Thoracic aorta (tissue), 2 donors: ENCODE results near the gene CES4A. TPM values are rescaled to one million over a fixed set of nuclear protein-coding genes. Genes with fewer than 3 reads are reported as not detected.
"Not testable (repeated sequence)": the region's sequence is repeated elsewhere in the genome, so short reads cannot be mapped to it uniquely, and the experiment has no call there.

ENCODE experiments used
- ATAC-seq: fragments of 150-250 bp; one replicate; pipeline ENCODE4 v1.8.0; 2017; ENCODE audit warnings: low read depth; ENCODE audit not compliant: insufficient number of reproducible peaks, low FRiP score
- DNase-seq: peaks from one replicate; pipeline ENCODE4 v3.0.0-alpha.2; 2020; ENCODE audit warnings: low spot score
- H3K27ac ChIP-seq, 2 donors: fragments of 200-600 bp; sonication (generic); 1 replicate in 1 of 2; 2 replicates in 1 of 2; pipeline ENCODE4 v1.5.1; 2016; ENCODE audit warnings: mild to moderate bottlenecking in 2 of 2, moderate library complexity in 2 of 2
- H3K27me3 ChIP-seq: fragments of 200-600 bp; sonication (generic); replicated peaks from 2 replicates; pipeline ENCODE4 v1.6.0; 2016; ENCODE audit warnings: mild to moderate bottlenecking; ENCODE audit not compliant: insufficient read depth
- H3K36me3 ChIP-seq: fragments of 200-600 bp; sonication (generic); one replicate; pipeline ENCODE4 v1.5.1; 2016
- H3K4me1 ChIP-seq, 2 donors: fragments of 200-600 bp; sonication (generic); 1 replicate in 1 of 2; 2 replicates in 1 of 2; pipeline versions ENCODE4 v1.5.1 to v1.6.0; 2016; ENCODE audit warnings: low read depth in 2 of 2, mild to moderate bottlenecking in 1 of 2; ENCODE audit not compliant: control insufficient read depth in 1 of 2
- H3K4me3 ChIP-seq: fragments of 200-600 bp; sonication (generic); 2 replicates; pipeline ENCODE4 v1.5.1; 2016; ENCODE audit warnings: mild to moderate bottlenecking
- H3K9me3 ChIP-seq: fragments of 200-600 bp; sonication (generic); 2 replicates; pipeline ENCODE4 v1.5.1; 2016
- CTCF ChIP-seq: fragments of 200-600 bp; sonication (generic); IDR thresholded peaks from one replicate; pipeline ENCODE4 v1.5.1; 2019; ENCODE audit warnings: antibody characterized with exemption
- total RNA-seq, 2 donors: library from RNA; depleted of rRNA; stranded (reverse); fragments of >200 nt; gene quantifications; one replicate each; pipeline versions ENCODE4 v1.1.0 to v1.2.3, GENCODE V29; 2016

CES4A gene
- total RNA-seq, 2 donors from 2014 or later, result 7.4 to 9.5 TPM

- Histone ChIP-seq H3K4me1 (no peaks in the 10 kb centered on the region), H3K36me3 (no peaks in the 10 kb centered on the region), H3K9me3 (no peaks in the 10 kb centered on the region), H3K27ac (no peak overlapping the region), H3K27me3 (no peaks in the 10 kb centered on the region), H3K4me3 (no peak overlapping the region)
- ATAC-seq (no peak), DNase-seq (no peak)
- no peak for TF ChIP-seq CTCF
Observed at GRCh38 chr16:66964049-66964448, 24.3 kb upstream of the CES4A start.

- Histone ChIP-seq H3K36me3 (no peaks in the 10 kb centered on the region), H3K4me1 (no peaks in the 10 kb centered on the region), H3K27ac (no peak overlapping the region), H3K27me3 (no peaks in the 10 kb centered on the region), H3K9me3 (no peaks in the 10 kb centered on the region), H3K4me3 (no peak overlapping the region)
- TF ChIP-seq CTCF, result no peak
- no peak for DNase-seq
- ATAC-seq, result no peak
Observed at GRCh38 chr16:66968847-66969246, 19.5 kb upstream of the CES4A start.

- ATAC-seq (no peak), DNase-seq (no peak)
Observed at GRCh38 chr16:66970775-66971720, 17.3 kb upstream of the CES4A start.

GRCh38 chr16:66972983-66973382 lies 15.4 kb upstream of the CES4A start:
- Histone ChIP-seq H3K27me3 (no peaks in the 10 kb centered on the region), H3K27ac (no peak overlapping the region), H3K4me1 (peaks cover 0 to under 1% of the 10 kb centered on the region in 2 donors), H3K36me3 (no peaks in the 10 kb centered on the region), H3K4me3 (no peak overlapping the region), H3K9me3 (no peaks in the 10 kb centered on the region)
- TF ChIP-seq CTCF, result no peak
- no peak for ATAC-seq
- no peak for DNase-seq

More at GRCh38 chr16:66970775-66971720, 17.3 kb upstream of the CES4A start:
- no peak overlapping the region for H3K4me3 ChIP-seq
- no peak for TF ChIP-seq CTCF
- H3K36me3 ChIP-seq, result no peaks in the 10 kb centered on the region
- H3K4me1 ChIP-seq, result no peaks in the 10 kb centered on the region
- no peak overlapping the region for H3K27ac ChIP-seq
- H3K27me3 ChIP-seq, result no peaks in the 10 kb centered on the region
- H3K9me3 ChIP-seq, result no peaks in the 10 kb centered on the region

- Histone ChIP-seq H3K9me3 (no peaks in the 10 kb centered on the region), H3K36me3 (no peaks in the 10 kb centered on the region), H3K27ac (no peak overlapping the region), H3K27me3 (no peaks in the 10 kb centered on the region), H3K4me3 (no peak overlapping the region), H3K4me1 (peaks cover 0 to 7% of the 10 kb centered on the region in 2 donors)
- no peak for TF ChIP-seq CTCF
- ATAC-seq (no peak), DNase-seq (no peak)
Observed at GRCh38 chr16:66973716-66974115, 14.7 kb upstream of the CES4A start.

- H3K36me3 ChIP-seq, H3K27me3 ChIP-seq, H3K27ac ChIP-seq, H3K9me3 ChIP-seq, DNase-seq, ATAC-seq, H3K4me3 ChIP-seq: not testable (repeated sequence)
- H3K4me1 ChIP-seq, result peaks cover 0 to 14% of the 10 kb centered on the region in 2 donors
Observed at GRCh38 chr16:66974156-66974931, 14.0 kb upstream of the CES4A start.

- H3K4me3 ChIP-seq, DNase-seq, H3K27me3 ChIP-seq, H3K9me3 ChIP-seq, H3K27ac ChIP-seq, H3K36me3 ChIP-seq, ATAC-seq: not testable (repeated sequence)
- peaks cover 0 to 18% of the 10 kb centered on the region in 2 donors for H3K4me1 ChIP-seq
Observed at GRCh38 chr16:66974932-66975246, 13.5 kb upstream of the CES4A start.
